GM21423 (cell line): ENCODE data around the gene CCDC196.

Experiments
- ATAC-seq: cut with Tn5 transposase; IDR thresholded peaks from one replicate; pipeline ENCODE4 v1.9.1; 2021; ENCODE audit warnings: mild to moderate bottlenecking, moderate library complexity; ENCODE audit not compliant: unreplicated experiment

CCDC196 gene

GRCh38 chr14:66485910-66486421, at the start of gene CCDC196:
Gene CCDC196 (plus strand): TSS chr14:66486371. CDS start chr14:66486503, 132 bp downstream.
- no peak for ATAC-seq

DNA sequence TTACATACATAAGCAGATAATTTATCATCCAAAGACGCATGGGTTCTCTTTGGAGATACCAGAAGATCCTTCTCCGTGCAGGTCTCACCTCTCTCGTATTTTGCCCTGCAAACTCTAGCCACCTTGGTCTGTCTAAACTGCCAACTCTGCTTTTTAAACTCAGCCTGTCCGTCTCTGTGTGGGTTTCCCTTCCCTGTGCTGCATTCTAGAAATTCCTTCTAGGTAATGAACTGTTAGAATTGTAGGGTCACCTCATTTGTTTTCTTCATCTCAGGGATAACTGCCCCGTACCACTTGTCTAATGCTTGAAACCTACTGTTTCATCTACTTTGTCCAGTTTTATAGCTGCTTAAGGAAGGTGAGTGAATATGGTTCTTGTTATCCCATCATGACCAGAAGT, 45.4 kb upstream of the CCDC196 start:
- ATAC-seq: no peak

DNA sequence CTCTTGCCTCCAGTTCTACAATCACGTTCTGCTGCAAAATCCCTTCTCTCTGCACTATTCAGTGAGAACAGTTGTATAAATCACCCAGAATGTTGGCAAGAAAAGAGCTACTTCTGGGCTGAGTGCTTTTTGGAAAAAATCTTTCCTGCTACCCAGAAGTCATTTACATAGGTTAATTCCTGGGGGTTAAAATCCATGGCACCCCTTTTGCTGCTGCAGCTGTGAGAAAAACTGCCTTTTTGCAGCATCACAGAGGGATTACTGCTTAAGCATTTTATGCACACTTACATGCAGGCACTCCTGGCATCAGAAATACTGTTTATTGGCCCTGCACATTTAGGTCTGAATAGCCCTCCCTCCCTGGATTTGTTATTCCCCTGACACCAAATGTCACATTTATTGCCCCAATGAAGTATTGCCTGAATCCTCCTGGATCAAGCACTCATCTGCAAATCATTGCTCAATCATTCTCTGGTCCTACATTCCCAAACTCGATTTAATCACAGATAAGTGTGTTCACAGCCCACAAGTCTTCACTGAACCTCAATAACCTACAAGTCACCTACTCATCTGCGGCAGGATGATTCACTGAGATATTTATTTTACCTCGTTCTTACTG, 43.1 kb upstream of the CCDC196 start:
- no peak for ATAC-seq

GRCh38 chr14:66443785-66444184, 42.4 kb upstream of the CCDC196 start:
- no peak for ATAC-seq

GRCh38 chr14:66444271-66444927, 41.8 kb upstream of the CCDC196 start:
- no peak for ATAC-seq

DNA sequence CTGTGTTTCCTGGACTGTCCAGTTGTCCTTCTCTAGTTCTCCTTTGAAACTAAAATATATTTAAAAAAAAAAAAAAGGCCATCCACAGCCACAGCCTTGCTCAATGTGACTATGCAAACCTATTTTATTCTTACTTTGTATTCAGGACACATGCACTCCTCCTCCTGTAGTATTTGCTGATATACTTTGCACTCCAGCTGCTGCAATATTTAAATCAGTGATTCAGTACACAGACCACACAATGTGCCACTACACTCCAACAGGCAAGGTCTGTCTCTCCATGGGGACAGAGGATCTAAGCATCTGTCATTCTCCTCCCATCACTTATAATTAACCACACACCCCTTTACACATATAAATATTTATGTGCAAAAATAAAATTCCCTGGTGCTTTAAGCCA, 40.2 kb upstream of the CCDC196 start:
- ATAC-seq: no peak

DNA sequence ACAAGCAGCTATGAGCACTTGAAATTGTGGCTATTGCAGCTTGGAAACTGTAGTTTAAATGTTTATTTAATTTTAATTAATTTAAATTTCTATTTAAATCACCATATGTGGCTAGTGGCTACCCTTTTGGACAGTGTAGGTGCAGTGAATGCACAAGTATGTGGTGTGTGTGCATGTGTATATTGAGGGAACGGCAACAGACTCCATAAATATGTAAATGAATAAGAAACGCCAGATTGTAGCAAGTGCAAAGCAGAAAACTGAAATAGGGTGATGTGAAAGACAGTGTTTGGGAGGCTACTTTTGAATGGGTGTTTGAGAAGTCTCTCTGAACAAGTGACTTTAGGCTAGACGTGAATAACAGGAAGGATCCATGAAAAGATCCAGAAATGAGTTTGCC, 32.7 kb upstream of the CCDC196 start:
- ATAC-seq: no peak

DNA sequence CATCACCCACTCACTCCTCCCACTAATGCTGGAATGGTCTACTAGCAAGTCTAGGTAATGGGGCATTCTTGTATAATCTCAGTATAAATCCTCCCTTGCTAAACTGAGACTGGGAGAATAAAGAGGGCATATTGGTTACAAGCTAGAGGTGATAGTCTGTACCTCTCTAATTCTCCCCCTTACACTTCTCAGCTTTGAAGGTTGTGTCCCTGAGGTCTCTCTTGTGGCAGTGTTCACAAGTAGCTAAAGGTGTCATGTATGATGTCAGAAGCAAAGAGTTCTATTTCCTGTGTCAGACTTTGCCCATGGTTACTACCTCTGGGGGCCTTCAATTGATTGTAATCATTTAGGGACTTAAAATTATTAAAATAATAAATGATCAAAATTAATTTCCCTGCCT, 26.6 kb upstream of the CCDC196 start:
- no peak for ATAC-seq

DNA sequence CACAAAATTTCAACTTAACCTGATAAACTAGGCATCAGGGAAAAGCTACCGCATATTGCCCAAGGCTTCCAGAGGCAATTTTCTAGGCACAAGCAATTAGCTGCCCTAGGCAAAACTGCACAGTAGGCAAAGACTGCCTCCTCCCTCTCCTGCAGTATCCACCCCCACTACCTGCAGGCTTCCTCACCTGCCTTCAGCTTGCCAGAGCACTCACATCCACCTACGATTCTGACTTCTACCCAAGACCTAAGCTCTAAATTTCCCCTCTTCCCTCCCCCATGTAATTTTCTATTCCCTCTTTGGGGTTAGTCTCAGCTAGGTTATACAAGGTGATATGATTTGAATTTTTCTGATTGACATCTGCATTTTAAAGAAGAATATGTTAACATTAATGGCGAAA, 21.9 kb upstream of the CCDC196 start:
- ATAC-seq: no peak

DNA sequence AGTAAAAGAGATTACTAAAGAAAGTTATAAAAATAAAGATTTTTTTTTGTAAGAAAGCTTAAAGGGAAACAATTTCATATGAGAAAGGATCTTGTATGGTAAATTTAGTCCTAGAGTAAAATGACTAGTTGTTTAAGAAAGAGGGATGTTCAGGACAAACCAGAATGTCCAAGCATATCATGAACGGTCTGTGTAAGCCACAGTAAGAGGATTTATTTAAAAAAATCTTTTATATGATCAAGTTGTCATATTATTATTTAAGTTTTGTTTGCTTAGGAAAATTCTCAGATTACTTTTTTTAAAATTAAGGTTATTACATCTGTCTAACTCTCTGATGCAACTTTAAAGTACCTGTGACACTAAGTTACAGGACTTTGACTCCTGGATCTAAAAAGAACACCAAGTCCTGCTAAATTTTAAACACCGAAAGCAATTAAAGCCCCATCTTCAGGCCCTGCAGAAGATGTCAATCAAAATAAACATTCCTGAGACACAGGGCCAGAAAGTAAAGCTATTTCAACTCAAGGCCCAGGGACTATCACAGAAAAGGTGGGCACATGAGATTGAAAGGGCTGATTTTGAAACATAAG, 17.3 kb upstream of the CCDC196 start:
- ATAC-seq: no peak

- no peak for ATAC-seq
Measured at GRCh38 chr14:66471584-66471983, 14.6 kb upstream of the CCDC196 start.

DNA sequence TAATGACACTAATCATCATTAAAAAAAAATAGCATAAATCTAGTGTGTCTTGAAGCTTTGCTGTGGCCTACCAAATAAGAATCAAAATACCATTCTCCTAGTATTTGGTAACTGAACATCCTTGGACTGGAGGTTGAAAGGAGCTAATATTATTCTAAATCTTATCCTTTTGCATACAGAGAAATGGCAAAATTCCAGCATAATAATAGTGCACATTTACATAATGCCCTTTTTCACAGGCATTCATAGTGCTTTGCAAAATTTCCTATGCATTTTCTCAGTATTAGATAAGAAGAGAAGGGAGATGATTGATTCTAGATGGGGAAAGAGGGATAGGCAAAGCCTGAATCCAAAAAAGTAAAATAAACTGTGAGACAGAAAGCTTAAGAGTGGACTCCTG, 13.9 kb upstream of the CCDC196 start:
- ATAC-seq: no peak

- ATAC-seq: no peak
Measured at GRCh38 chr14:66473223-66473622, 12.9 kb upstream of the CCDC196 start.

DNA sequence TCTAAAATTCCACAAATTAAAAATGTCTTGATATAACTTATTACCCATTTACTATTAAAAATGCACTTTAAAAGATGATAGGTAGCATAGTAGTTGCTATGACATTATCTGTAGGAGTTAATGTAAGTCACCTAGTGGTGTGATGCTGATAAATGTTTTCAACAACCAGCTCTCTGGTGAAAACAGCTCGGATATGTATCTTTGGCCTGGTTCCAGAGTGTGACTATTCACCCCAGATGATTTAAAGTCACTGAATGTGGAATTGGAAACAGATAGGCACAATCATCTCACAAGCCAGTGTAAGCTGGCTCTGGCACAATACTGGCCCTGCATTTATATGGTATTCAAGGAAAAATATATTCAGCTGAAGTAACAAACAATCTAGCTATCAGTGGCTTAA, 9.2 kb upstream of the CCDC196 start:
- no peak for ATAC-seq

- no peak for ATAC-seq
Measured at GRCh38 chr14:66477567-66477966, 8.6 kb upstream of the CCDC196 start.

DNA sequence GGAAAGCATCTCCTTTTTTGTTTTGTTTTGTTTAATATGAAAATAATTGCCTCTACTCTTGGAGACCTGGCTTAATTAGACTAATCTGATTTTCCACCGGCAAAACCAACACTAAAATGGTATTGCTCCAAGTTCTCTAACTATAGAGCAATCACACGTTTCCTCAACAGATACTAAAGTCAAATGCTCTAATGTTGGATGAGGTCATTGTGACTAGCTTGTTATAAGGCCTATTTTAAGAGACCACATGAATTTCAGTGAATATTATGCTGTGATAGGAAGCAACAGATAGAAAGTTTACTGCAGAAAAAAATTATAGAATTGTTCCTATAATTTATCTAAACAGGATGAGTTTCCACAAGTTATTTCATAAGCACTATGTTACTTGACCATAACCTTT, 3.3 kb upstream of the CCDC196 start:
- ATAC-seq: no peak

DNA sequence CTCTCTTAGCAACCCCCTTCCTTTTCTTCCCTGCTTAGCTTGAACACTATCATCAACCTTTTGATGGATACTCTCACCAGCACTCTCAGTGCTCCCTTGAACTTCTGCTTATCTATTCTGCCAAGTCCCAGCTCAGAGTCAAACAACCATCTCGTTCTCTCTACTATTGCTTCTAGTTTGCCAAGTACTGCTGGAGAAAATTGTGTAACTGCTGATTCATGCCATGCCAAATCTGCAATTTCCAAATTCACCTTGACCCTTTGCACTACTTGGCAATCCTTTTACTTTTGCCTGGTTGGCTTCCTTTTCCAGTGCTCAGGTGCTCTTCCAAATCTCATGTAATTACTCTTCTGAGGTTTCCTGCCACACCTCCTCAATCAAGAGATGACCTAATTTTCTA, 2.8 kb upstream of the CCDC196 start:
- no peak for ATAC-seq

DNA sequence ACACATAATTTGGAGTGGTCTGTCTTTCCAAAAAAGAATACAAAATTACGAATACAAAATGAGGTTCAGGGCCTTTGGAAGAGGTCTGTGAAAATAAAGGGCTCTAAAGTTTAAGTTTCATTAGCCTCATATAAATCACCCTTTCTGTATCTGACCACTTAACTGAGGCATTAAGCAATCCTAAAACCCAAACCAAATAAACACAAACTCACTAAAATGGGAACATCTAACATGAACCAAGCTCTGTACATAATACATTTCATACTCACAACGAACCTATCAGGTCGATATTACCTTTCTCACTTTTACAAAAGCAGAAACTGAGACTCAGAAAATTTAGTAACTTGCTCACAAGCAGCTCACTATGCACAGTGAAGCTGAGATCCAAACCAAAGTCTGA, 1.1 kb upstream of the CCDC196 start:
- no peak for ATAC-seq

DNA sequence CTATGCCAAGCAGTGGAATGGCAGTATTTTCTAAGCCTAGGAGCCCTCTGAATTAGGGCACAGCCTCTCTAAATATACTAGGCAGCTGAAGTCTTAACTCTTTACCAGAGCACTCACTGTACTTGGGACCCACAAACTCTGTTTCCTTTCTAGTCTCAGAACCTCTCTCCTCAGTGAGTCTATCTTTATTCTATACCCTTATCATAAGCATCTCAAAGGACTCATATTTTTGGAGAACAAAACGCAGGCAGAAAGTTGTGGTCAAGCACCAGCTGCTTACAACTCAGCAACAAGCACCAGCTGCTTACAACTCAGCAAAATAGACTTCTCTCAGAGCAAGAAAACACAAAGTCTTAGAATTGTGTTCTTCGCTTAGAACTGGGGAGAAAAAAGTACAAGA, 993 bp downstream of the CCDC196 start:
- no peak for ATAC-seq

DNA sequence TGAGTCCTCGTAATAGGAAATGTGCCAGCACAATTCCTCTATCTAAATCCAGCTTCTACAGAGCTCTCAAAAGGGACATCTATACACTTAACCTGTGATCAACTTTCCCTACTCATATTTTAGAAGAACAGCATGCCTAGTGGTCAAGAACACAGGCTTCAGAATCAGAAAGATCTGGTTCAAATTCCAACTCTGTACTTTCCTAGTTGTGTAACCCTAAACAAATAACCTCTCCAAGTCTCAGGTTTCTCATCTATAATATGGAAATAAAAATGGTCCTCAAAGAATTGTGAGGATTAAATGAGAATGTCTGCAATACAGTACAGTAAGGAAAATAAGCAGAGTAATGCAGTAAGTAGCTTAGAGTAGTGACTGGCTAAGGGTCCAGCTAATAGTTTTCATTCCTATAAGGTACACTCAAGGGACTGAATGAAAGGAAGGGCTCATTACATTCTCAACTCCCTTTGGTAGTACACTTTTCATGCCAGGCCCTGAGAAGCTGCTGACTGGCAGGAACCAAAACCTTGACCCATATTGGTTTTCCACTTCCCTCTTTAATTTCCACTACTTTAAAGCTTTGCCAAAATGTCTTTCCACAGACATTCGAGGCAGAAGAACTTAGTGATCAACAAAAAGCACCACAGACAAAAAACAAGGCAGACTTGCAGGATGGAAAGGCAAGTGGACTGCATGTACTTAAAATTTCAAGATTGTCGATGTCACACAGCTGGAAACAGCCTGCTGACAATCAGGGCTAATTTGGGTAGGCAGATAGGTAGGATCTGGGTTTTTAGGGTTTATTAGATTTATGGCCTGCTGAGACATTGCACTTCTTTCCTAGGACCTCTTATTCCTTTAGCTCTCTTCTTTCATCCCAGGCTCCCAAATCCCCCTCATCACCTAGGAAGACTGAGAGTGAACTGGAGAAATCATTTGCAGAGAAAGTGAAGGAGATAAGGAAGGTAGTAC, 4.3 kb downstream of the CCDC196 start:
- ATAC-seq: no peak

- ATAC-seq: no peak
Measured at GRCh38 chr14:66493750-66494149, 7.6 kb downstream of the CCDC196 start.
